ENCODE measurements around the gene ZHX3. TPM values are rescaled to one million over a fixed set of nuclear protein-coding genes. Genes with fewer than 3 reads are reported as not detected.

Gene ZHX3
- total and polyA plus RNA-seq, 10 of the 15 experiments (the other 5 are each of a cell fraction or from before 2014, with no cell fraction given): 1.3 to 14.0 (median 5.0) TPM

- H3K4me1 ChIP-seq (ENCODE audit: control insufficient read depth, insufficient read depth, low read length): peaks cover 34% of the 10 kb centered on the region
- peak overlapping the region; percentile 41 for H2AFZ ChIP-seq (ENCODE audit: control insufficient read depth, low read depth, low read length)
- peak; percentile 59 for FAIRE-seq
- H4K20me1 ChIP-seq (ENCODE audit: control insufficient read depth, insufficient read depth): no peaks in the 10 kb centered on the region
- RAD21 ChIA-PET (ENCODE audit: unreplicated experiment): interaction anchor here (0.7 to 7.8 kb wide), 22 partner anchors 10 to 207 kb away, joined by 3 to 72 read pairs (median 6); partner anchors contain the start of gene LPIN3
- H3K79me2 ChIP-seq (ENCODE audit: control insufficient read depth, insufficient read depth, low read length): peaks cover 19% of the 10 kb centered on the region
- no TSS peak for BruUV-seq (replicated peaks)
- SMC1A ChIA-PET (ENCODE audit: uncharacterized antibody, unreplicated experiment): interaction anchor here (0.8 to 4.8 kb wide), 21 partner anchors 8 to 207 kb away, joined by 3 to 70 read pairs (median 7); partner anchors contain the start of gene LPIN3
- DNase-seq (ENCODE audit: low read depth, low spot score): peak; percentile 94
- H3K36me3 ChIP-seq (ENCODE audit: control insufficient read depth in 2 of 2, insufficient read depth in 2 of 2, low read length in 1 of 2): no peaks in the 10 kb centered on the region
- in situ Hi-C loops (cut with MboI): no loop called here
- H3K4me3 ChIP-seq: no peak overlapping the region
- peak overlapping the region; percentile 57 for H3K4me2 ChIP-seq (ENCODE audit: control insufficient read depth, insufficient read depth)
- 14% methylated on average over 7 of the region's 7 CpGs for WGBS (ENCODE audit: insufficient coverage, insufficient replicate concordance, low lambda C conversion rate, missing lambda C conversion rate)
- H3K27ac ChIP-seq (ENCODE audit: control insufficient read depth, insufficient read depth): peak overlapping the region; percentile 42
- H3K27me3 ChIP-seq (replicated peaks in 1 of 2; ENCODE audit: control insufficient read depth in 2 of 2, insufficient read depth in 2 of 2, low read length in 1 of 2): no peaks in the 10 kb centered on the region
- CTCF ChIA-PET: interaction anchor here (0.6 to 6.2 kb wide), 38 partner anchors 9 to 389 kb away, joined by 3 to 110 read pairs (median 7); partner anchors contain the start of gene LPIN3
- no peaks in the 10 kb centered on the region for H3K9me3 ChIP-seq (replicated peaks; ENCODE audit: control insufficient read depth, insufficient read depth, low read length)
- intact Hi-C loops (cut with micrococcal nuclease; ENCODE audit: unreplicated experiment): no loop called here
- POLR2A ChIA-PET: interaction anchor here (0.6 to 5.3 kb wide), 10 partner anchors 9 to 166 kb away, joined by 3 to 29 read pairs (median 8); no protein-coding TSS in a partner anchor
- peak; percentile 63 for ATAC-seq
- H3K9ac ChIP-seq (ENCODE audit: control insufficient read depth, insufficient read depth, low read length): no peak overlapping the region
- TF ChIP-seq BHLHE40 (IDR thresholded peaks at IDR 0.05; ENCODE audit: borderline replicate concordance in 1 of 2, low read depth in 2 of 2, low read length in 1 of 2) (peak; percentile 93 to 98), CBX5 (IDR thresholded peaks at IDR 0.05; ENCODE audit: low read depth) (no peak), ZNF207 (IDR thresholded peaks at IDR 0.05; ENCODE audit: borderline replicate concordance) (peak; percentile 49; the same call in 1 of the 2 replicates), NR2F1 (conservative IDR thresholded peaks at IDR 0.05) (peak; percentile 80), JUNB (IDR thresholded peaks at IDR 0.05) (peak; percentile 27; the same call in 1 of the 2 replicates), ASH2L (IDR thresholded peaks at IDR 0.05; ENCODE audit: borderline replicate concordance, low read depth) (0 out of 2 replicates have a peak, but pooled peaks have one; percentile 12), TCF7 (IDR thresholded peaks at IDR 0.05; ENCODE audit: borderline replicate concordance) (no peak), NBN (IDR thresholded peaks at IDR 0.05) (peak; percentile 100), RFX5 (IDR thresholded peaks at IDR 0.05; ENCODE audit: low read depth, low read length) (no peak), TBL1XR1 (IDR thresholded peaks at IDR 0.05; ENCODE audit: low read depth, low read length) (peak; percentile 82), JUND (IDR thresholded peaks at IDR 0.05; ENCODE audit: low read depth, low read length) (peak; percentile 78), SREBF2 (IDR thresholded peaks at IDR 0.05; ENCODE audit: low read length) (no peak), EZH2 (IDR thresholded peaks at IDR 0.05; ENCODE audit: borderline replicate concordance, control insufficient read depth, low read depth, low read length) (no peak), ZBTB4 (CRISPR knock-in tag; IDR thresholded peaks at IDR 0.05) (no peak), ZSCAN29 (IDR thresholded peaks at IDR 0.05) (peak; percentile 79)
- TF ChIP-seq, protein P1, sequence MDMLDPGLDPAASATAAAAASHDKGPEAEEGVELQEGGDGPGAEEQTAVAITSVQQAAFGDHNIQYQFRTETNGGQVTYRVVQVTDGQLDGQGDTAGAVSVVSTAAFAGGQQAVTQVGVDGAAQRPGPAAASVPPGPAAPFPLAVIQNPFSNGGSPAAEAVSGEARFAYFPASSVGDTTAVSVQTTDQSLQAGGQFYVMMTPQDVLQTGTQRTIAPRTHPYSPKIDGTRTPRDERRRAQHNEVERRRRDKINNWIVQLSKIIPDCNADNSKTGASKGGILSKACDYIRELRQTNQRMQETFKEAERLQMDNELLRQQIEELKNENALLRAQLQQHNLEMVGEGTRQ (IDR thresholded peaks at IDR 0.05; ENCODE audit: borderline replicate concordance, low read depth, low read length): no peak
- TF ChIP-seq, protein P2, sequence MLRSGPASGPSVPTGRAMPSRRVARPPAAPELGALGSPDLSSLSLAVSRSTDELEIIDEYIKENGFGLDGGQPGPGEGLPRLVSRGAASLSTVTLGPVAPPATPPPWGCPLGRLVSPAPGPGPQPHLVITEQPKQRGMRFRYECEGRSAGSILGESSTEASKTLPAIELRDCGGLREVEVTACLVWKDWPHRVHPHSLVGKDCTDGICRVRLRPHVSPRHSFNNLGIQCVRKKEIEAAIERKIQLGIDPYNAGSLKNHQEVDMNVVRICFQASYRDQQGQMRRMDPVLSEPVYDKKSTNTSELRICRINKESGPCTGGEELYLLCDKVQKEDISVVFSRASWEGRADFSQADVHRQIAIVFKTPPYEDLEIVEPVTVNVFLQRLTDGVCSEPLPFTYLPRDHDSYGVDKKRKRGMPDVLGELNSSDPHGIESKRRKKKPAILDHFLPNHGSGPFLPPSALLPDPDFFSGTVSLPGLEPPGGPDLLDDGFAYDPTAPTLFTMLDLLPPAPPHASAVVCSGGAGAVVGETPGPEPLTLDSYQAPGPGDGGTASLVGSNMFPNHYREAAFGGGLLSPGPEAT (IDR thresholded peaks at IDR 0.05; ENCODE audit: low read depth): peak; percentile 86
- TF ChIP-seq, protein P3, sequence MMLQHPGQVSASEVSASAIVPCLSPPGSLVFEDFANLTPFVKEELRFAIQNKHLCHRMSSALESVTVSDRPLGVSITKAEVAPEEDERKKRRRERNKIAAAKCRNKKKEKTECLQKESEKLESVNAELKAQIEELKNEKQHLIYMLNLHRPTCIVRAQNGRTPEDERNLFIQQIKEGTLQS (IDR thresholded peaks at IDR 0.05; ENCODE audit: borderline replicate concordance, extremely low read depth, low read depth, low read length): no peak
Observed at GRCh38 chr20:41133709-41134361, 183.7 kb downstream of the ZHX3 start.
